WTC11 (cell line): ENCODE results near the gene TMEM108. TPM values are rescaled to one million over a fixed set of nuclear protein-coding genes. Genes with fewer than 3 reads are reported as not detected.

Experiments used
- ATAC-seq: fragments of 200-7000 bp; cut with Tn5 transposase; 2 replicates; pipeline ENCODE4 v1.10.0; 2021; ENCODE audit warnings: mild to moderate bottlenecking, moderate library complexity
- CTCF ChIA-PET: fragments of 300-600 bp; sonication (Branson Sonifier 250); formaldehyde crosslinking; loops from one replicate; lab custom pipeline; 2021; ENCODE audit warnings: antibody characterized with exemption; lab: Charles Lee
- POLR2A ChIA-PET: fragments of 350-600 bp; sonication (Branson Sonifier 250); formaldehyde crosslinking; loops from one replicate; lab custom pipeline; 2021; ENCODE audit warnings: antibody characterized with exemption; lab: Charles Lee
- DNase-seq: peaks from one replicate; pipeline ENCODE4 v3.0.0; 2021; ENCODE audit warnings: low spot score
- H3K27ac Mint-ChIP-seq: 2 replicates; pipeline ENCODE4 v1.8.0; 2021; ENCODE audit warnings: mixed read lengths
- H3K27me3 Mint-ChIP-seq: 2 replicates; pipeline ENCODE4 v1.8.0; 2021; ENCODE audit warnings: low read depth, mild to moderate bottlenecking, moderate library complexity, mixed read lengths
- H3K36me3 Mint-ChIP-seq: 2 replicates; pipeline ENCODE4 v1.8.0; 2021; ENCODE audit warnings: mixed read lengths
- H3K4me1 Mint-ChIP-seq: 2 replicates; pipeline ENCODE4 v1.8.0; 2022; ENCODE audit warnings: mixed read lengths
- H3K4me3 Mint-ChIP-seq: 2 replicates; pipeline ENCODE4 v1.8.0; 2021; ENCODE audit warnings: mild to moderate bottlenecking, moderate library complexity, mixed read lengths
- H3K9me3 Mint-ChIP-seq: 2 replicates; pipeline ENCODE4 v1.8.0; 2021; ENCODE audit warnings: mixed read lengths
- EMX1 ChIP-seq: fragments of 250-450 bp; sonication (Bioruptor Pico); IDR thresholded peaks from 2 replicates; pipeline ENCODE4 v1.8.0; 2021; ENCODE audit warnings: mild to moderate bottlenecking
- ETV6 ChIP-seq: sonication (generic); formaldehyde crosslinking; IDR thresholded peaks from 2 replicates; pipeline ENCODE4 v1.8.1; 2022; ENCODE audit warnings: mild to moderate bottlenecking, missing genetic modification reagents
- FOXP1 ChIP-seq: sonication (generic); formaldehyde crosslinking; IDR thresholded peaks from 2 replicates; pipeline ENCODE4 v1.8.0; 2022; ENCODE audit warnings: missing genetic modification reagents, mild to moderate bottlenecking, moderate library complexity, borderline replicate concordance
- JAZF1 ChIP-seq: fragments of 250-450 bp; sonication (Bioruptor Pico); IDR thresholded peaks from 2 replicates; pipeline ENCODE4 v1.9.0; 2021; ENCODE audit warnings: moderate library complexity, mild to moderate bottlenecking, inconsistent platforms
- JUN ChIP-seq: sonication (generic); formaldehyde crosslinking; IDR thresholded peaks from 2 replicates; pipeline ENCODE4 v1.8.0; 2023; ENCODE audit warnings: mild to moderate bottlenecking, missing genetic modification reagents
- SMAD4 ChIP-seq: sonication (generic); formaldehyde crosslinking; IDR thresholded peaks from 2 replicates; pipeline ENCODE4 v1.8.0; 2022; ENCODE audit warnings: mild to moderate bottlenecking, missing genetic modification reagents
- ZBTB21 ChIP-seq: sonication (generic); formaldehyde crosslinking; IDR thresholded peaks from 2 replicates; pipeline ENCODE4 v1.8.1; 2023; ENCODE audit warnings: mild to moderate bottlenecking, missing genetic modification reagents, borderline replicate concordance
- total RNA-seq: library from RNA; stranded (reverse); gene quantifications from 3 replicates; pipeline ENCODE4 v1.2.3, GENCODE V29; 2021
- TF ChIP-seq, protein P1 (sequence below): sonication (generic); formaldehyde crosslinking; IDR thresholded peaks from 2 replicates; pipeline ENCODE4 v1.8.0; 2022; ENCODE audit warnings: mild to moderate bottlenecking, missing genetic modification reagents
- TF ChIP-seq, protein P2 (sequence below): sonication (generic); formaldehyde crosslinking; IDR thresholded peaks from 2 replicates; pipeline ENCODE4 v1.8.1; 2022; ENCODE audit warnings: low read depth, missing genetic modification reagents, borderline replicate concordance
- TF ChIP-seq, protein P3 (sequence below): fragments of 250-450 bp; sonication (Bioruptor Pico); IDR thresholded peaks from 2 replicates; pipeline ENCODE4 v1.9.0; 2021; ENCODE audit warnings: moderate library complexity, mild to moderate bottlenecking, inconsistent platforms, borderline replicate concordance
- TF ChIP-seq, protein P4 (sequence below): fragments of 200-600 bp; IDR thresholded peaks from 2 replicates; pipeline ENCODE4 v1.8.0; 2022; ENCODE audit warnings: antibody characterized with exemption
- TF ChIP-seq, protein P5 (sequence below): fragments of 250-450 bp; sonication (Bioruptor Pico); IDR thresholded peaks from 2 replicates; pipeline ENCODE4 v2.1.2; 2022; ENCODE audit warnings: mild to moderate bottlenecking, moderate library complexity
- TF ChIP-seq, protein P6 (sequence below): fragments of 250-450 bp; sonication (Bioruptor Pico); conservative IDR thresholded peaks from 2 replicates; pipeline ENCODE4 v1.9.0; 2021; ENCODE audit warnings: mild to moderate bottlenecking
- TF ChIP-seq, protein P7 (sequence below): sonication (generic); formaldehyde crosslinking; IDR thresholded peaks from 2 replicates; pipeline ENCODE4 v1.8.0; 2023; ENCODE audit warnings: missing genetic modification reagents, mild to moderate bottlenecking, borderline replicate concordance
- TF ChIP-seq, protein P8 (sequence below): sonication (generic); formaldehyde crosslinking; IDR thresholded peaks from 2 replicates; pipeline ENCODE4 v1.8.1; 2022; ENCODE audit warnings: low read depth, mild to moderate bottlenecking, moderate library complexity, missing genetic modification reagents, borderline replicate concordance

Gene TMEM108
- total RNA-seq, 1 experiment from 2014 or later = 14.7 TPM

DNA sequence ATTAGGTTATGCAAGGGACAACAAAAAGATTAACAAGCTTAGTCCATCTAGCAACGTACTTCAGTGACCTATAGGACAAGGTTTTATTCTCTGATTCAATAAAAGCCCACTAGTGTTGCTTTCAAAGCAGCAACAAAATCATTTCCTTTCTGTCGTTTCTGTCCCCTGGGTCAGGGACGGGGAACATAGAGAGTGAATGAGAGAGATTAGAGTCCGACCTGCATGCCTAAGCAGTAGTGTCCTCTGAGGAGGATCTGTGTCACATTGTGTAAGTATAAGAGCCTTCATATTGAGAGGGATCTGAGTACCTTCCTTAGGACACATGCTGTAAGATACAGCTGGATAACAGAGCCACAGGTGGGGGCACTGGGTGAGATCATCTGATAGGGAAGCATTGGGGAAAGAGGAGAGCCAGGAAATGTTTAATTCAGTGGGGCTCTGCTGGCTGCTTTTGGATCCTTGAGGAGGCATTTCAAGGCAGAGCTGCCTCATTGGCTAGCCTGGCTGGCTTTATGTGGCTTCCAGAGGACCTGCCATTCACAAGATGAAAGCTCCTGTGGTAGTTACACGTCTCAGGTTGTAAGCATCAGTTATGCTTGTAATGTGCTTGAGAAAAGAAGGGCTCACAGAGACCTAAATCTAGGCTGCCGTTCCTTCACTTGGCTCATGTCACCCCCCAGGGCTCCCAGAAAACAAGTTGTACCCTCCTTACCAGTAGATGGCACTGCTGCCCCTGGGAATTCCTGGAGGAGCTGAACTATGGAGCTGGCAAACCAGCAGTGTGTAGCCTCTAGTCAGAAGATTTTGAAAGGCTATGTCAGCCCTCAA is 2.7 kb downstream of the TMEM108 start:
- peak overlapping the region; percentile 41; the same call in 1 of the 2 replicates for H3K4me3 Mint-ChIP-seq
- CTCF ChIA-PET = interaction anchor here (0.6 to 4.1 kb wide), 46 partner anchors 8 to 397 kb away, joined by 3 to 46 read pairs (median 4); no protein-coding TSS in a partner anchor
- peaks cover 38% of the 10 kb centered on the region for H3K27me3 Mint-ChIP-seq
- peaks cover 3% of the 10 kb centered on the region for H3K36me3 Mint-ChIP-seq
- H3K27ac Mint-ChIP-seq = peak overlapping the region; percentile 86; the same call in 1 of the 2 replicates
- H3K9me3 Mint-ChIP-seq = no peaks in the 10 kb centered on the region
- POLR2A ChIA-PET = interaction anchor here (0.5 kb wide), 1 partner anchor 1289 kb away, joined by 3 read pairs; no protein-coding TSS in a partner anchor
- ATAC-seq = peak; percentile 61
- DNase-seq = peak; percentile 86
- TF ChIP-seq, protein P1, sequence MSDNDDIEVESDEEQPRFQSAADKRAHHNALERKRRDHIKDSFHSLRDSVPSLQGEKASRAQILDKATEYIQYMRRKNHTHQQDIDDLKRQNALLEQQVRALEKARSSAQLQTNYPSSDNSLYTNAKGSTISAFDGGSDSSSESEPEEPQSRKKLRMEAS (CRISPR knock-in tag) = no peak
- TF ChIP-seq, protein P2, sequence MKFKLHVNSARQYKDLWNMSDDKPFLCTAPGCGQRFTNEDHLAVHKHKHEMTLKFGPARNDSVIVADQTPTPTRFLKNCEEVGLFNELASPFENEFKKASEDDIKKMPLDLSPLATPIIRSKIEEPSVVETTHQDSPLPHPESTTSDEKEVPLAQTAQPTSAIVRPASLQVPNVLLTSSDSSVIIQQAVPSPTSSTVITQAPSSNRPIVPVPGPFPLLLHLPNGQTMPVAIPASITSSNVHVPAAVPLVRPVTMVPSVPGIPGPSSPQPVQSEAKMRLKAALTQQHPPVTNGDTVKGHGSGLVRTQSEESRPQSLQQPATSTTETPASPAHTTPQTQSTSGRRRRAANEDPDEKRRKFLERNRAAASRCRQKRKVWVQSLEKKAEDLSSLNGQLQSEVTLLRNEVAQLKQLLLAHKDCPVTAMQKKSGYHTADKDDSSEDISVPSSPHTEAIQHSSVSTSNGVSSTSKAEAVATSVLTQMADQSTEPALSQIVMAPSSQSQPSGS (CRISPR knock-in tag) = no peak
- TF ChIP-seq, protein P3, sequence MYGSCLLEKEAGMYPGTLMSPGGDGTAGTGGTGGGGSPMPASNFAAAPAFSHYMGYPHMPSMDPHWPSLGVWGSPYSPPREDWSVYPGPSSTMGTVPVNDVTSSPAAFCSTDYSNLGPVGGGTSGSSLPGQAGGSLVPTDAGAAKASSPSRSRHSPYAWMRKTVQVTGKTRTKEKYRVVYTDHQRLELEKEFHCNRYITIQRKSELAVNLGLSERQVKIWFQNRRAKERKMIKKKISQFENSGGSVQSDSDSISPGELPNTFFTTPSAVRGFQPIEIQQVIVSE = no peak
- TF ChIP-seq, protein P4, sequence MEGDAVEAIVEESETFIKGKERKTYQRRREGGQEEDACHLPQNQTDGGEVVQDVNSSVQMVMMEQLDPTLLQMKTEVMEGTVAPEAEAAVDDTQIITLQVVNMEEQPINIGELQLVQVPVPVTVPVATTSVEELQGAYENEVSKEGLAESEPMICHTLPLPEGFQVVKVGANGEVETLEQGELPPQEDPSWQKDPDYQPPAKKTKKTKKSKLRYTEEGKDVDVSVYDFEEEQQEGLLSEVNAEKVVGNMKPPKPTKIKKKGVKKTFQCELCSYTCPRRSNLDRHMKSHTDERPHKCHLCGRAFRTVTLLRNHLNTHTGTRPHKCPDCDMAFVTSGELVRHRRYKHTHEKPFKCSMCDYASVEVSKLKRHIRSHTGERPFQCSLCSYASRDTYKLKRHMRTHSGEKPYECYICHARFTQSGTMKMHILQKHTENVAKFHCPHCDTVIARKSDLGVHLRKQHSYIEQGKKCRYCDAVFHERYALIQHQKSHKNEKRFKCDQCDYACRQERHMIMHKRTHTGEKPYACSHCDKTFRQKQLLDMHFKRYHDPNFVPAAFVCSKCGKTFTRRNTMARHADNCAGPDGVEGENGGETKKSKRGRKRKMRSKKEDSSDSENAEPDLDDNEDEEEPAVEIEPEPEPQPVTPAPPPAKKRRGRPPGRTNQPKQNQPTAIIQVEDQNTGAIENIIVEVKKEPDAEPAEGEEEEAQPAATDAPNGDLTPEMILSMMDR = peak; percentile 63; the same call in 1 of the 2 replicates
- TF ChIP-seq JUN (CRISPR knock-in tag) (no peak), EMX1 (CRISPR knock-in tag) (no peak), SMAD4 (CRISPR knock-in tag) (no peak), ZBTB21 (CRISPR knock-in tag) (no peak), ETV6 (CRISPR knock-in tag) (peak; percentile 23; the same call in 1 of the 2 replicates), JAZF1 (CRISPR knock-in tag) (no peak), FOXP1 (CRISPR knock-in tag) (no peak)
- TF ChIP-seq, protein P5, sequence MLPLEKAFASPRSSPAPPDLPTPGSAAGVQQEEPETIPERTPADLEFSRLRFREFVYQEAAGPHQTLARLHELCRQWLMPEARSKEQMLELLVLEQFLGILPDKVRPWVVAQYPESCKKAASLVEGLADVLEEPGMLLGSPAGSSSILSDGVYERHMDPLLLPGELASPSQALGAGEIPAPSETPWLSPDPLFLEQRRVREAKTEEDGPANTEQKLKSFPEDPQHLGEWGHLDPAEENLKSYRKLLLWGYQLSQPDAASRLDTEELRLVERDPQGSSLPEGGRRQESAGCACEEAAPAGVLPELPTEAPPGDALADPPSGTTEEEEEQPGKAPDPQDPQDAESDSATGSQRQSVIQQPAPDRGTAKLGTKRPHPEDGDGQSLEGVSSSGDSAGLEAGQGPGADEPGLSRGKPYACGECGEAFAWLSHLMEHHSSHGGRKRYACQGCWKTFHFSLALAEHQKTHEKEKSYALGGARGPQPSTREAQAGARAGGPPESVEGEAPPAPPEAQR (CRISPR knock-in tag) = no peak
- TF ChIP-seq, protein P6, sequence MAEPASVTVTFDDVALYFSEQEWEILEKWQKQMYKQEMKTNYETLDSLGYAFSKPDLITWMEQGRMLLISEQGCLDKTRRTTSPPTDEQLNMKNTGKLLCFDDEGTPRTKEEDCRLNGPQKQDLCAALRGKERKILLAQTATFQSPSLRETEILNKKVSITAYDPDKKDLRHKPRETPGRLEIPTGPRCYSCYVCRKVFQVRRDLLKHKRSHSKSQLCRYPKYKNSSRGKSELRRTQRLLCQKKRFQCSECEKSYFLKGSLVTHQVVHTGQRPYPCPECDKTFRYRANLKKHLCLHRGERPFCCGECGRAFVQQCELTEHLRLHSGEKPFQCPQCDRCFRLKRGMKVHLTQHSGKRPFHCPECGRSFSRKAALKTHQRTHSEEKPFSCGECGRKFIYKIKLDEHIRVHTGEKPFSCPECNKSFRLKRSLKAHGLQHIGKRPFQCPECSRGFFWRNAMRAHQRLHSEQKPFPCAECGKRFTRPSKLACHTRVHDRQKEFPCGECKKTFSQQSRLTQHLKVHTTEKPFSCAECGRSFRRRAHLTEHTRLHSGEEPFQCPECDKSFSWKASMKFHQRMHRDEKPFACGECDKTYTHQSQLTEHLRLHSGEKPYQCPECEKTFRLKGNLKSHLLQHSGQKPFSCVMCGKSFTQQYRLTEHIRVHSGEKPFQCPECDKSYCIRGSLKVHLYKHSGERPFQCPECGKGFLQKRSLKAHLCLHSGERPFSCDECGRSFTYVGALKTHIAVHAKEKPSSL (CRISPR knock-in tag) = no peak
- TF ChIP-seq, protein P7, sequence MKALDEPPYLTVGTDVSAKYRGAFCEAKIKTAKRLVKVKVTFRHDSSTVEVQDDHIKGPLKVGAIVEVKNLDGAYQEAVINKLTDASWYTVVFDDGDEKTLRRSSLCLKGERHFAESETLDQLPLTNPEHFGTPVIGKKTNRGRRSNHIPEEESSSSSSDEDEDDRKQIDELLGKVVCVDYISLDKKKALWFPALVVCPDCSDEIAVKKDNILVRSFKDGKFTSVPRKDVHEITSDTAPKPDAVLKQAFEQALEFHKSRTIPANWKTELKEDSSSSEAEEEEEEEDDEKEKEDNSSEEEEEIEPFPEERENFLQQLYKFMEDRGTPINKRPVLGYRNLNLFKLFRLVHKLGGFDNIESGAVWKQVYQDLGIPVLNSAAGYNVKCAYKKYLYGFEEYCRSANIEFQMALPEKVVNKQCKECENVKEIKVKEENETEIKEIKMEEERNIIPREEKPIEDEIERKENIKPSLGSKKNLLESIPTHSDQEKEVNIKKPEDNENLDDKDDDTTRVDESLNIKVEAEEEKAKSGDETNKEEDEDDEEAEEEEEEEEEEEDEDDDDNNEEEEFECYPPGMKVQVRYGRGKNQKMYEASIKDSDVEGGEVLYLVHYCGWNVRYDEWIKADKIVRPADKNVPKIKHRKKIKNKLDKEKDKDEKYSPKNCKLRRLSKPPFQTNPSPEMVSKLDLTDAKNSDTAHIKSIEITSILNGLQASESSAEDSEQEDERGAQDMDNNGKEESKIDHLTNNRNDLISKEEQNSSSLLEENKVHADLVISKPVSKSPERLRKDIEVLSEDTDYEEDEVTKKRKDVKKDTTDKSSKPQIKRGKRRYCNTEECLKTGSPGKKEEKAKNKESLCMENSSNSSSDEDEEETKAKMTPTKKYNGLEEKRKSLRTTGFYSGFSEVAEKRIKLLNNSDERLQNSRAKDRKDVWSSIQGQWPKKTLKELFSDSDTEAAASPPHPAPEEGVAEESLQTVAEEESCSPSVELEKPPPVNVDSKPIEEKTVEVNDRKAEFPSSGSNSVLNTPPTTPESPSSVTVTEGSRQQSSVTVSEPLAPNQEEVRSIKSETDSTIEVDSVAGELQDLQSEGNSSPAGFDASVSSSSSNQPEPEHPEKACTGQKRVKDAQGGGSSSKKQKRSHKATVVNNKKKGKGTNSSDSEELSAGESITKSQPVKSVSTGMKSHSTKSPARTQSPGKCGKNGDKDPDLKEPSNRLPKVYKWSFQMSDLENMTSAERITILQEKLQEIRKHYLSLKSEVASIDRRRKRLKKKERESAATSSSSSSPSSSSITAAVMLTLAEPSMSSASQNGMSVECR (CRISPR knock-in tag) = no peak
- TF ChIP-seq, protein P8, sequence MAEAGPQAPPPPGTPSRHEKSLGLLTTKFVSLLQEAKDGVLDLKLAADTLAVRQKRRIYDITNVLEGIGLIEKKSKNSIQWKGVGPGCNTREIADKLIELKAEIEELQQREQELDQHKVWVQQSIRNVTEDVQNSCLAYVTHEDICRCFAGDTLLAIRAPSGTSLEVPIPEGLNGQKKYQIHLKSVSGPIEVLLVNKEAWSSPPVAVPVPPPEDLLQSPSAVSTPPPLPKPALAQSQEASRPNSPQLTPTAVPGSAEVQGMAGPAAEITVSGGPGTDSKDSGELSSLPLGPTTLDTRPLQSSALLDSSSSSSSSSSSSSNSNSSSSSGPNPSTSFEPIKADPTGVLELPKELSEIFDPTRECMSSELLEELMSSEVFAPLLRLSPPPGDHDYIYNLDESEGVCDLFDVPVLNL (CRISPR knock-in tag) = no peak
- H3K4me1 Mint-ChIP-seq = peaks cover 27% of the 10 kb centered on the region
